Dendritic cell treated with granulocyte-macrophage colony-stimulating factor and Interleukin-4, amounts not matched to agents 40 ng/mL and 50 ng/mL, for 4 days (primary cell): Measurements from ENCODE around the gene P2RY11.

ENCODE experiments used
- H3K27ac Mint-ChIP-seq: one replicate; pipeline ENCODE4 v1.8.0; 2022; ENCODE audit warnings: mild to moderate bottlenecking, mixed read lengths
- H3K27me3 Mint-ChIP-seq: one replicate; pipeline ENCODE4 v1.8.0; 2022; ENCODE audit warnings: mild to moderate bottlenecking, mixed read lengths
- H3K36me3 Mint-ChIP-seq: one replicate; pipeline ENCODE4 v1.8.0; 2022; ENCODE audit warnings: low read depth, mixed read lengths
- H3K4me1 Mint-ChIP-seq: one replicate; pipeline ENCODE4 v1.8.0; 2022; ENCODE audit warnings: low read depth, mixed read lengths
- H3K4me3 Mint-ChIP-seq: one replicate; pipeline ENCODE4 v1.8.0; 2022; ENCODE audit warnings: mild to moderate bottlenecking, moderate library complexity, mixed read lengths
- H3K9me3 Mint-ChIP-seq: one replicate; pipeline ENCODE4 v1.8.0; 2022; ENCODE audit warnings: mixed read lengths
- intact Hi-C: fragments of 100-400 bp; cut with micrococcal nuclease; formaldehyde crosslinking; loops from one replicate; pipeline ENCODE4 v1.15.0; 2022

P2RY11 gene

GRCh38 chr19:10104130-10104513 lies 7.4 kb upstream of the P2RY11 start:
- H3K9me3 Mint-ChIP-seq = no peaks in the 10 kb centered on the region
- H3K4me1 Mint-ChIP-seq = peaks cover 79% of the 10 kb centered on the region
- intact Hi-C loops = no loop called here
- H3K36me3 Mint-ChIP-seq = peaks cover 31% of the 10 kb centered on the region
- peak overlapping the region; percentile 84 for H3K27ac Mint-ChIP-seq
- H3K27me3 Mint-ChIP-seq = no peaks in the 10 kb centered on the region
- H3K4me3 Mint-ChIP-seq = no peak overlapping the region

DNA sequence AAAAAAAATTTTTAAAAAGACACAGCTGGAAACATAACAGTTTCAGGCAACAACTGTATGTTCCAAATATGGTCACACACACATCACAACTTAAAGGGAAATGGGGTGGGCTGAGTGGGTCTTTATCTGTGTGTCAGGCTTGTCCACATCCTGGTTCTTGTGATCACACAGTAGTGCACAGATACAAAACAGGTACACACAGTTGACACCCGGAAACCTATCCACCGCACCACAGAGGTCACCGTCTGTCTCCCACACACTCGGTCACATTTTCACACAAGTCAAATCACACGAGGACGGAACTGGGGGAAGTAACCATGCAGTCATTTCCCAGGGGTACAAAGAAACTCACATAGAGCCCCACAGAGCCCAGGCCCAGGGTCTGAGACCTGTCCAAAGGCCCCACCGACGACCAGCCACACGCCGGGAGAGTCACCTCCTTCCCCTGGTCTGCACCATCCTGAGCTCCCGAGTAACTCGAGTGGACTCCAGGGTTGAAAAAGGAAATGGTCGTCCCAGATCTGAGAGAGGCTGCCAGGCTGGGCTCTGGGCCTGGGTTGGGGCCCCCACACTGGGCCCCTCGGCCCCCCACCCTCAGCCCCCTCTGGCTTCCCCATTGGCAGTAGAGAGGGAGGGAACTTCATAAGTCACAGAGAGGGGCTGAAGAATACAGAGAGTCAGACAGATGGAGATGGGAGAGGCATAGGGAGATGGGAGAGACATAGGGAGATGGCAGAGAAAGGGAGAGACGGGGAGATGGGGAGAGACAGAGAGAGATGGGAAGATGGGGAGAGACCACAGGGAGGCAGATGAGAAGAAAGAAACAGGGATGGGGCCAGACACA lies 6.6 kb upstream of the P2RY11 start:
- peak overlapping the region; percentile 84 for H3K27ac Mint-ChIP-seq
- H3K4me3 Mint-ChIP-seq = no peak overlapping the region
- intact Hi-C loops = no loop called here
- H3K4me1 Mint-ChIP-seq = peaks cover 79% of the 10 kb centered on the region
- H3K36me3 Mint-ChIP-seq = peaks cover 39% of the 10 kb centered on the region
- no peaks in the 10 kb centered on the region for H3K9me3 Mint-ChIP-seq
- no peaks in the 10 kb centered on the region for H3K27me3 Mint-ChIP-seq

GRCh38 chr19:10105509-10106099 lies 5.9 kb upstream of the P2RY11 start:
- no peaks in the 10 kb centered on the region for H3K27me3 Mint-ChIP-seq
- no peaks in the 10 kb centered on the region for H3K9me3 Mint-ChIP-seq
- H3K27ac Mint-ChIP-seq = peak overlapping the region; percentile 84
- peak overlapping the region; percentile 15 for H3K4me3 Mint-ChIP-seq
- H3K4me1 Mint-ChIP-seq = peaks cover 81% of the 10 kb centered on the region
- intact Hi-C loops = no loop called here
- H3K36me3 Mint-ChIP-seq = peaks cover 46% of the 10 kb centered on the region

- H3K27me3 Mint-ChIP-seq = no peaks in the 10 kb centered on the region
- peaks cover 53% of the 10 kb centered on the region for H3K36me3 Mint-ChIP-seq
- H3K9me3 Mint-ChIP-seq = no peaks in the 10 kb centered on the region
- peak within 1 kb of the TSS; percentile 84 for H3K27ac Mint-ChIP-seq
- H3K4me3 Mint-ChIP-seq = peak within 1 kb of the TSS; percentile 85
- intact Hi-C loops = no loop called here
- H3K4me1 Mint-ChIP-seq = peaks cover 81% of the 10 kb centered on the region
Measured at GRCh38 chr19:10106100-10106936, 5.2 kb upstream of the P2RY11 start, which contains the start of gene PPAN. PPAN (plus strand) TSS chr19:10106362; CDS start chr19:10106395, 33 bp downstream.

DNA sequence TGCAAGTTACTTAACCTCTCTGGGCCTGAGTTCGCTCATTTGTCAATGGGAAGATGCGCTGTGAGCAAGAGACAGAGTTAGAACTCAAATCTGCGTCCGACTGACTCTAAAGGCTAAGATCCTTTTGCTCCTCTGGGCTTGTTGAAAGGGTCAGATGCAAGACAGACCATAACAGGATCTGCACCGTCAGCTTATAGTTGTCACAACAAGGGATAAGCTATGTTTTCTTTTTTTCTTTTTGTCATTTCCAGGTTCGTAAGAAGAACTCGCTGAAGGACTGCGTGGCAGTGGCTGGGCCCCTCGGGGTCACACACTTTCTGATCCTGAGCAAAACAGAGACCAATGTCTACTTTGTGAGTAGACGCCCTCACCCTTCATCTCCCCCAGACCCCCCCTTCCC lies 4.2 kb upstream of the P2RY11 start:
- intact Hi-C loops = no loop called here
- H3K36me3 Mint-ChIP-seq = peaks cover 63% of the 10 kb centered on the region
- H3K27ac Mint-ChIP-seq = peak overlapping the region; percentile 84
- H3K4me1 Mint-ChIP-seq = peaks cover 83% of the 10 kb centered on the region
- no peaks in the 10 kb centered on the region for H3K9me3 Mint-ChIP-seq
- no peaks in the 10 kb centered on the region for H3K27me3 Mint-ChIP-seq
- H3K4me3 Mint-ChIP-seq = peak overlapping the region; percentile 85

DNA sequence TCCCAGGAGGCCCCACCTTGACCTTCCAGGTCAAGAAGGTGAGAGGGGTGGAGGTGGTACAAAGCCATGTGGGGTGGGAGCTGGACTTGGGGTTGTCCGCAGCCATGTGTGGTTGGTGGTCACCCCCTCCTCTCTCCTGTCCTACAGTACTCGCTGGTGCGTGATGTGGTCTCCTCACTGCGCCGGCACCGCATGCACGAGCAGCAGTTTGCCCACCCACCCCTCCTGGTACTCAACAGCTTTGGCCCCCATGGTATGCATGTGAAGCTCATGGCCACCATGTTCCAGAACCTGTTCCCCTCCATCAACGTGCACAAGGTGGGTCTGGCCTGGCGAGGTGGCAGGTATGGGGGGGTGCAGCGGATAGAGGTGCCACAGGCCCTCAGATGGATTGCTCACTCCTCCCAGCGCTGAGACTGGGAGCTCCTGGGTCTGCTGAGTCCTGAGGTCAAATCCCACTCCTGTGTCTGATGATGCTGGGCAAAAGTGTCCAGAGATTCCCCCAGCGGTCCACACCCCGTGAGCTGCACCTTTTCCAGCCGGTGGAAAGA lies 3.6 kb upstream of the P2RY11 start:
- peaks cover 69% of the 10 kb centered on the region for H3K36me3 Mint-ChIP-seq

DNA sequence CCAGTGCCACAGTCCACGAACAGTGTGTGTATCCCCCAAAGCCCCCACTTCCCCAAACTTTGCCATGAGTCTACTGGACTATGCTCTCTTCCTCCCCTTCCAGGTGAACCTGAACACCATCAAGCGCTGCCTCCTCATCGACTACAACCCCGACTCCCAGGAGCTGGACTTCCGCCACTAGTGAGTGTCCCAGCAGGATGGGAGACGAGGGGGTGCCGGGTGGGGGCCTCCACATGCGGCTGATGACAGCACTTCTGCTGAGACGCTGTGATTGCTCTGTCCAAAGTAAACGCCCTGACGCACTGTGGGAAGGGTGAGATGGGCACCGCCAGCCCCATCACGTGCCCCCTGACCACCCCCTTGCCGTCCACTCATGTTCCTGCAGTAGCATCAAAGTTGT lies 2.0 kb upstream of the P2RY11 start:
- no peaks in the 10 kb centered on the region for H3K9me3 Mint-ChIP-seq
- peaks cover 88% of the 10 kb centered on the region for H3K4me1 Mint-ChIP-seq
- peaks cover 85% of the 10 kb centered on the region for H3K36me3 Mint-ChIP-seq
- H3K27me3 Mint-ChIP-seq = no peaks in the 10 kb centered on the region
- H3K4me3 Mint-ChIP-seq = no peak overlapping the region
- H3K27ac Mint-ChIP-seq = peak overlapping the region; percentile 98
- intact Hi-C loops = no loop called here

More for the DNA sequence above, 3.6 kb upstream of the P2RY11 start:
- H3K4me1 Mint-ChIP-seq = peaks cover 83% of the 10 kb centered on the region
- H3K9me3 Mint-ChIP-seq = no peaks in the 10 kb centered on the region
- intact Hi-C loops = no loop called here
- no peak overlapping the region for H3K4me3 Mint-ChIP-seq
- H3K27me3 Mint-ChIP-seq = no peaks in the 10 kb centered on the region
- peak overlapping the region; percentile 84 for H3K27ac Mint-ChIP-seq

DNA sequence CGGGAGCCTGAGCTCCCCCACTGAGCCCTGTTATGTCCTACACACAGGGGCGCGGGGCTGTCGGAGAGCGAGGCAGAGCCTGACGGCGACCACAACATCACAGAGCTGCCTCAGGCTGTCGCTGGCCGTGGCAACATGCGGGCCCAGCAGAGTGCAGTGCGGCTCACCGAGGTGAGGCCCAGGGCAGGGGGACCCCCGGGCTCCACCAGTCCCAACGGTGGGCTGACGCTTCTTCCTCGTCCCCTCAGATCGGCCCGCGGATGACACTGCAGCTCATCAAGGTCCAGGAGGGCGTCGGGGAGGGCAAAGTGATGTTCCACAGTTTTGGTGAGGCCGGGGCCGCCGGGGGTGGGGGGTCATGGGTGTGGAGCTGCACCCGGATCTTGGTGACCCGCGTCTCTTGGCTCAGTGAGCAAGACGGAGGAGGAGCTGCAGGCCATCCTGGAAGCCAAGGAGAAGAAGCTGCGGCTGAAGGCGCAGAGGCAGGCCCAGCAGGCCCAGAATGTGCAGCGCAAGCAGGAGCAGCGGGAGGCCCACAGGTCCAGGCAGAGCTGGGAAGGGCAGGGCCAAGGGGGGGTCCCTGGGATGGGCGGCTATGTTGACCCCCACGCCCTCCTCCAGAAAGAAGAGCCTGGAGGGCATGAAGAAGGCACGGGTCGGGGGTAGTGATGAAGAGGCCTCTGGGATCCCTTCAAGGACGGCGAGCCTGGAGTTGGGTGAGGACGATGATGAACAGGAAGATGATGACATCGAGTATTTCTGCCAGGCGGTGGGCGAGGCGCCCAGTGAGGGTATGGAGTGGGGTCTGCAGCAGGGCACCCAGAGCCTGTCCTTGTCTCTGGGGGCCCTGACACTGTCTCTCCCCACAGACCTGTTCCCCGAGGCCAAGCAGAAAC lies 1.2 kb upstream of the P2RY11 start:
- H3K4me1 Mint-ChIP-seq = peaks cover 88% of the 10 kb centered on the region

DNA sequence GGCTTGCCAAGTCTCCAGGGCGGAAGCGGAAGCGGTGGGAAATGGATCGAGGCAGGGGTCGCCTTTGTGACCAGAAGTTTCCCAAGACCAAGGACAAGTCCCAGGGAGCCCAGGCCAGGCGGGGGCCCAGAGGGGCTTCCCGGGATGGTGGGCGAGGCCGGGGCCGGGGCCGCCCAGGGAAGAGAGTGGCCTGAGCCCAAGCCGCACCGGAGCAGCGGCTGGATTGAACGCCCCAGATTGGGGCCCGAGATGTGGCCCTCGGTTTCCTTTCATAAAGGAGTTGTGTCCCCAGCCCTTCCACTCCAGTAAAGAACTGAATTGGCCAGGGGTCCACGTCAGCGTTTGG lies 548 bp upstream of the P2RY11 start:
- H3K4me1 Mint-ChIP-seq = peaks cover 88% of the 10 kb centered on the region
- H3K4me3 Mint-ChIP-seq = peak overlapping the region; percentile 98
- H3K9me3 Mint-ChIP-seq = no peaks in the 10 kb centered on the region
- intact Hi-C loops = no loop called here
- no peaks in the 10 kb centered on the region for H3K27me3 Mint-ChIP-seq
- H3K36me3 Mint-ChIP-seq = peaks cover 100% of the 10 kb centered on the region
- peak overlapping the region; percentile 98 for H3K27ac Mint-ChIP-seq

More for the DNA sequence above, 1.2 kb upstream of the P2RY11 start:
- Mint-ChIP-seq H3K27me3 (no peaks in the 10 kb centered on the region), H3K4me3 (peak overlapping the region; percentile 98), H3K36me3 (peaks cover 93% of the 10 kb centered on the region), H3K9me3 (no peaks in the 10 kb centered on the region), H3K27ac (peak overlapping the region; percentile 98)
- intact Hi-C loops = no loop called here

- intact Hi-C loops = no loop called here
- peak overlapping the region; percentile 98 for H3K27ac Mint-ChIP-seq
- H3K4me3 Mint-ChIP-seq = peak overlapping the region; percentile 98
- no peaks in the 10 kb centered on the region for H3K27me3 Mint-ChIP-seq
- peaks cover 91% of the 10 kb centered on the region for H3K4me1 Mint-ChIP-seq
- H3K36me3 Mint-ChIP-seq = peaks cover 100% of the 10 kb centered on the region
- no peaks in the 10 kb centered on the region for H3K9me3 Mint-ChIP-seq
Measured at GRCh38 chr19:10112037-10112761, 706 bp downstream of the P2RY11 start.

- peaks cover 100% of the 10 kb centered on the region for H3K36me3 Mint-ChIP-seq
- H3K27me3 Mint-ChIP-seq = no peaks in the 10 kb centered on the region
- H3K4me1 Mint-ChIP-seq = peaks cover 89% of the 10 kb centered on the region
- intact Hi-C loops = no loop called here
- H3K4me3 Mint-ChIP-seq = peak overlapping the region; percentile 98
- no peaks in the 10 kb centered on the region for H3K9me3 Mint-ChIP-seq
- H3K27ac Mint-ChIP-seq = peak overlapping the region; percentile 98
Measured at GRCh38 chr19:10112895-10113591, 1.6 kb downstream of the P2RY11 start.

- intact Hi-C loops = no loop called here
- H3K27me3 Mint-ChIP-seq = no peaks in the 10 kb centered on the region
- H3K4me3 Mint-ChIP-seq = peak overlapping the region; percentile 98
- H3K4me1 Mint-ChIP-seq = peaks cover 89% of the 10 kb centered on the region
- no peaks in the 10 kb centered on the region for H3K9me3 Mint-ChIP-seq
- H3K27ac Mint-ChIP-seq = peak overlapping the region; percentile 98
- peaks cover 100% of the 10 kb centered on the region for H3K36me3 Mint-ChIP-seq
Measured at GRCh38 chr19:10113592-10113963, 2.1 kb downstream of the P2RY11 start.
